H9 (cell line): ENCODE measurements around the gene CEP85L. TPM values are rescaled to one million over a fixed set of nuclear protein-coding genes. Genes with fewer than 3 reads are reported as not detected.

ENCODE experiments used
- DNase-seq: peaks from one replicate; pipeline ENCODE4 v3.0.0-alpha.2; 2017
- H2AFZ ChIP-seq: one replicate; pipeline ENCODE4 v1.6.1; 2013; ENCODE audit warnings: mild to moderate bottlenecking, low read length, control low read depth, moderate library complexity
- H2AK5ac ChIP-seq: 2 replicates; pipeline ENCODE4 v1.6.1; 2013; ENCODE audit warnings: low read length, control low read depth, mixed read lengths; ENCODE audit not compliant: insufficient read length
- H2BK120ac ChIP-seq: one replicate; pipeline ENCODE4 v1.6.1; 2013; ENCODE audit warnings: low read depth, mild to moderate bottlenecking, low read length, control low read depth, inconsistent platforms; ENCODE audit not compliant: poor library complexity, severe bottlenecking
- H2BK12ac ChIP-seq: 2 replicates; pipeline ENCODE4 v1.6.1; 2013; ENCODE audit warnings: low read length, control low read depth, mixed read lengths, low read depth; ENCODE audit not compliant: insufficient read length
- H2BK15ac ChIP-seq: 2 replicates; pipeline ENCODE4 v1.6.1; 2013; ENCODE audit warnings: low read depth, low read length, control low read depth
- H2BK20ac ChIP-seq: one replicate; pipeline ENCODE4 v1.6.1; 2013; ENCODE audit warnings: low read depth, mild to moderate bottlenecking, low read length, control low read depth, inconsistent platforms; ENCODE audit not compliant: poor library complexity, severe bottlenecking
- H2BK5ac ChIP-seq: 2 replicates; pipeline ENCODE4 v1.6.1; 2013; ENCODE audit warnings: low read length, control low read depth, mixed read lengths; ENCODE audit not compliant: insufficient read length
- H3K14ac ChIP-seq: 2 replicates; pipeline ENCODE4 v1.6.1; 2013; ENCODE audit warnings: low read length, control low read depth; ENCODE audit not compliant: insufficient read depth
- H3K18ac ChIP-seq: 2 replicates; pipeline ENCODE4 v1.6.1; 2013; ENCODE audit warnings: low read depth, mild to moderate bottlenecking, mixed read lengths, low read length, control low read depth; ENCODE audit not compliant: insufficient read length
- H3K23ac ChIP-seq: 2 replicates; pipeline ENCODE4 v1.6.1; 2013; ENCODE audit warnings: low read length, control low read depth, mixed read lengths, low read depth; ENCODE audit not compliant: insufficient read length
- H3K23me2 ChIP-seq: 2 replicates; pipeline ENCODE4 v1.6.1; 2013; ENCODE audit warnings: low read depth, mild to moderate bottlenecking, mixed read lengths, low read length, control low read depth; ENCODE audit not compliant: insufficient read length, poor library complexity, severe bottlenecking
- H3K27ac ChIP-seq: 2 replicates; pipeline ENCODE4 v1.5.1; 2013; ENCODE audit warnings: low read length, control low read depth, mixed read lengths, low read depth; ENCODE audit not compliant: insufficient read length
- H3K27me3 ChIP-seq: 2 replicates; pipeline ENCODE4 v1.6.1; 2013; ENCODE audit warnings: low read length, control low read depth, inconsistent platforms; ENCODE audit not compliant: insufficient read depth
- H3K4ac ChIP-seq: 2 replicates; pipeline ENCODE4 v1.6.1; 2013; ENCODE audit warnings: low read depth, mild to moderate bottlenecking, control low read depth, inconsistent platforms, low read length, moderate library complexity
- H3K4me1 ChIP-seq: 2 replicates; pipeline ENCODE4 v1.6.1; 2013; ENCODE audit warnings: low read length, control low read depth, inconsistent platforms; ENCODE audit not compliant: insufficient read depth
- H3K4me2 ChIP-seq: 2 replicates; pipeline ENCODE4 v1.6.1; 2013; ENCODE audit warnings: low read length, control low read depth, mixed read lengths; ENCODE audit not compliant: insufficient read length, insufficient read depth
- H3K56ac ChIP-seq: 2 replicates; pipeline ENCODE4 v1.6.1; 2013; ENCODE audit warnings: low read depth, mild to moderate bottlenecking, mixed read lengths, low read length, control low read depth; ENCODE audit not compliant: insufficient read length
- H3K79me1 ChIP-seq: 2 replicates; pipeline ENCODE4 v1.6.1; 2013; ENCODE audit warnings: low read depth, mild to moderate bottlenecking, moderate library complexity, low read length, control low read depth, inconsistent platforms; ENCODE audit not compliant: insufficient read depth, poor library complexity, severe bottlenecking
- H3K79me2 ChIP-seq: 2 replicates; pipeline ENCODE4 v1.6.1; 2013; ENCODE audit warnings: low read length, control low read depth, inconsistent platforms; ENCODE audit not compliant: insufficient read depth
- H3K9ac ChIP-seq: 2 replicates; pipeline ENCODE4 v1.6.1; 2013; ENCODE audit warnings: low read length, control low read depth, mixed read lengths; ENCODE audit not compliant: insufficient read length; ENCODE audit errors: extremely low read depth
- H3K9me3 ChIP-seq: one replicate; pipeline ENCODE4 v1.6.1; 2013; ENCODE audit warnings: low read depth, low read length, inconsistent platforms; ENCODE audit not compliant: control insufficient read depth
- H3T11ph ChIP-seq: one replicate; pipeline ENCODE4 v1.6.1; 2013; ENCODE audit warnings: mild to moderate bottlenecking, low read length, control low read depth, inconsistent platforms
- H4K20me1 ChIP-seq: one replicate; pipeline ENCODE4 v1.6.1; 2013; ENCODE audit not compliant: control insufficient read depth, insufficient read length, insufficient read depth
- H4K5ac ChIP-seq: 2 replicates; pipeline ENCODE4 v1.6.1; 2013; ENCODE audit warnings: low read depth, mild to moderate bottlenecking, mixed read lengths, low read length, control low read depth; ENCODE audit not compliant: insufficient read length
- H4K8ac ChIP-seq: replicated peaks from 2 replicates; pipeline ENCODE4 v1.6.1; 2013; ENCODE audit warnings: low read length, control low read depth, mixed read lengths, low read depth; ENCODE audit not compliant: insufficient read length
- H4K91ac ChIP-seq: 2 replicates; pipeline ENCODE4 v1.6.1; 2013; ENCODE audit warnings: low read depth, mild to moderate bottlenecking, moderate library complexity, mixed read lengths, low read length, control low read depth; ENCODE audit not compliant: insufficient read length
- H3K27ac Mint-ChIP-seq, 3 experiments: 2 replicates in 2 of 3; 3 replicates in 1 of 3; pipeline ENCODE4 v1.8.0; 2020 to 2021; ENCODE audit warnings: mixed read lengths in 3 of 3, mild to moderate bottlenecking in 1 of 3, moderate library complexity in 1 of 3
- H3K27me3 Mint-ChIP-seq: 2 replicates; pipeline ENCODE4 v1.8.0; 2021; ENCODE audit warnings: low read depth, mild to moderate bottlenecking, moderate library complexity, mixed read lengths
- H3K36me3 Mint-ChIP-seq, 3 experiments: 2 replicates in 2 of 3; 3 replicates in 1 of 3; pipeline ENCODE4 v1.8.0; 2020 to 2021; ENCODE audit warnings: low read depth in 3 of 3, mixed read lengths in 3 of 3; ENCODE audit not compliant: insufficient read depth in 1 of 3
- H3K4me1 Mint-ChIP-seq, 2 experiments: 2 replicates each; pipeline ENCODE4 v1.8.0; 2020; ENCODE audit warnings: mixed read lengths in 2 of 2
- H3K4me3 Mint-ChIP-seq, 2 experiments: 2 replicates in 1 of 2; 3 replicates in 1 of 2; pipeline ENCODE4 v1.8.0; 2020 to 2021; ENCODE audit warnings: mild to moderate bottlenecking in 2 of 2, mixed read lengths in 2 of 2, moderate library complexity in 1 of 2
- H3K9me3 Mint-ChIP-seq, 2 experiments: 2 replicates in 1 of 2; 3 replicates in 1 of 2; pipeline ENCODE4 v1.8.0; 2020; ENCODE audit warnings: mild to moderate bottlenecking in 2 of 2, mixed read lengths in 2 of 2, moderate library complexity in 1 of 2
- CTCF ChIP-seq: fragments of 200-600 bp; sonication (generic); conservative IDR thresholded peaks from 3 replicates; pipeline ENCODE4 v1.8.0; 2021; ENCODE audit warnings: antibody characterized with exemption, mild to moderate bottlenecking
- WGBS: extraction: QIAGEN DNeasy Blood & Tissue Kit; methylation state at CpG from one replicate; pipeline ENCODE4 v1.1.7; 2013; ENCODE audit warnings: missing lambda C conversion rate, low lambda C conversion rate, mixed read lengths; ENCODE audit not compliant: insufficient read length; ENCODE audit errors: extremely low coverage; 5-methylcytosine and 5-hydroxymethylcytosine counted together
- total RNA-seq: library from RNA; stranded (reverse); gene quantifications from 2 replicates; pipeline ENCODE4 v1.2.1, GENCODE V29; 2021

The CEP85L gene
- total RNA-seq, 1 experiment from 2014 or later = 3.8 TPM

GRCh38 chr6:118603372-118603771, 48.0 kb downstream of the CEP85L start:
- H4K8ac ChIP-seq = no peak overlapping the region
- TF ChIP-seq CTCF = no peak
- H4K20me1 ChIP-seq = no peaks in the 10 kb centered on the region
- no peak overlapping the region for H3K4me2 ChIP-seq
- no peak overlapping the region for H2AFZ ChIP-seq
- peaks cover under 1 to 2% of the 10 kb centered on the region in 2 experiments for H3K4me1 Mint-ChIP-seq
- H3K4me1 ChIP-seq = no peaks in the 10 kb centered on the region
- no peak for DNase-seq
- H2BK120ac ChIP-seq = no peak overlapping the region
- H3K4me3 Mint-ChIP-seq = no peak overlapping the region
- no peaks in the 10 kb centered on the region for H3K27me3 Mint-ChIP-seq
- H3K14ac ChIP-seq = no peak overlapping the region
- H3K79me1 ChIP-seq = no peaks in the 10 kb centered on the region
- no peaks in the 10 kb centered on the region for H3K23me2 ChIP-seq
- no peaks in the 10 kb centered on the region for H3K79me2 ChIP-seq
- WGBS = no CpG with 5 or more reads among the region's 2 CpGs
- no peak overlapping the region for H3K18ac ChIP-seq
- H3K23ac ChIP-seq = no peak overlapping the region
- H3K56ac ChIP-seq = no peak overlapping the region
- H3K27ac Mint-ChIP-seq = no peak overlapping the region
- H3K9me3 ChIP-seq = no peaks in the 10 kb centered on the region
- H3K4ac ChIP-seq = no peak overlapping the region
- H2BK20ac ChIP-seq = no peak overlapping the region
- H4K5ac ChIP-seq = no peak overlapping the region
- H2BK5ac ChIP-seq = no peak overlapping the region
- H3K27me3 ChIP-seq = no peaks in the 10 kb centered on the region
- no peak overlapping the region for H2BK15ac ChIP-seq
- H2AK5ac ChIP-seq = no peak overlapping the region
- no peak overlapping the region for H2BK12ac ChIP-seq
- peaks cover 1 to 11% (median 5%) of the 10 kb centered on the region in 3 experiments; a peak in 5 of 7 replicates for H3K36me3 Mint-ChIP-seq
- H4K91ac ChIP-seq = no peak overlapping the region
- H3K9me3 Mint-ChIP-seq = peaks cover 10 to 16% of the 10 kb centered on the region in 2 experiments; a peak in 4 of 5 replicates
- H3K27ac ChIP-seq = no peak overlapping the region
- no peak overlapping the region for H3T11ph ChIP-seq
- H3K9ac ChIP-seq = no peak overlapping the region
